ENCODE measurements around the gene GLI2.

GRCh38 chr2:120722568-120723421 lies 12.9 kb upstream of the GLI2 start:
- TF ChIP-seq, protein P1, sequence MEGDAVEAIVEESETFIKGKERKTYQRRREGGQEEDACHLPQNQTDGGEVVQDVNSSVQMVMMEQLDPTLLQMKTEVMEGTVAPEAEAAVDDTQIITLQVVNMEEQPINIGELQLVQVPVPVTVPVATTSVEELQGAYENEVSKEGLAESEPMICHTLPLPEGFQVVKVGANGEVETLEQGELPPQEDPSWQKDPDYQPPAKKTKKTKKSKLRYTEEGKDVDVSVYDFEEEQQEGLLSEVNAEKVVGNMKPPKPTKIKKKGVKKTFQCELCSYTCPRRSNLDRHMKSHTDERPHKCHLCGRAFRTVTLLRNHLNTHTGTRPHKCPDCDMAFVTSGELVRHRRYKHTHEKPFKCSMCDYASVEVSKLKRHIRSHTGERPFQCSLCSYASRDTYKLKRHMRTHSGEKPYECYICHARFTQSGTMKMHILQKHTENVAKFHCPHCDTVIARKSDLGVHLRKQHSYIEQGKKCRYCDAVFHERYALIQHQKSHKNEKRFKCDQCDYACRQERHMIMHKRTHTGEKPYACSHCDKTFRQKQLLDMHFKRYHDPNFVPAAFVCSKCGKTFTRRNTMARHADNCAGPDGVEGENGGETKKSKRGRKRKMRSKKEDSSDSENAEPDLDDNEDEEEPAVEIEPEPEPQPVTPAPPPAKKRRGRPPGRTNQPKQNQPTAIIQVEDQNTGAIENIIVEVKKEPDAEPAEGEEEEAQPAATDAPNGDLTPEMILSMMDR (conservative IDR thresholded peaks at IDR 0.05; ENCODE audit: low read depth, low read length): no peak
- TF ChIP-seq EZH2phosphoT487 (IDR thresholded peaks at IDR 0.05; ENCODE audit: borderline replicate concordance, low read length): no peak

Measured in PC-3 (cell line).